Measurements from ENCODE around the gene ERN1.
A peak's percentile ranks its signal among the peaks of the same experiment; 100 is the strongest.
"Not testable (repeated sequence)": the region's sequence is repeated elsewhere in the genome, so short reads cannot be mapped to it uniquely, and the experiment has no call there.

Gene ERN1

DNA sequence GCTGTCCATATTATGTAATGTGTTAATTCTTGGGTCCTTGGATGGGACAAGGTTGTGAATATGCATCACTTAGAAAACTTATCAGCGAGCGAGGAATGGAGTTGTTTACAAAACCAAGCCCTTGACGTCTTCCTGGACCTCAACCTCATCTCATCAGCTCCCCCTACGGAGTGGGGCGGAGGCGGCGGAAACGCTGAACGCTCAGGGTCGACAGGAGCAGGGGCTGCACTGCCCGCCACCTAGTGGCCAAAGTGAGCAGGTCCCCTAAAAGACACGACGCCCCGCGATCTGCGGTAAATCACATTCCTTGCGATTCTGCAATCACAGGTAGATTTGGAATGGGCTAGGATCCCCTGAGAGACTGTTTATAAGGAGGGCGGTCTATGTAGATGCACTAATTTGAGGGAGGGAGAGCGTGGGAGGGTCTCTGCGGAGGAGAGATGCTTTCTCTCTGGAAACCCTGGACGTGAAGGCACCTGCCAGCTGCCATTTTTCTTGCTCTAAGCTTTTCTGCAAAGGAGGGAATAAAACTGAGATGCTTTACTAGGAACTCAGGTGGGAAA is 104.1 kb downstream of the ERN1 start:
- DNase-seq (ENCODE audit: insufficient read length) (peak; percentile 58), FAIRE-seq (peak; percentile 75)
- TF ChIP-seq POLR2A (IDR thresholded peaks at IDR 0.05; ENCODE audit: low read depth, low read length) (no peak), TAF1 (IDR thresholded peaks at IDR 0.05; ENCODE audit: borderline replicate concordance, low read depth, low read length) (no peak), POLR2AphosphoS5 (IDR thresholded peaks at IDR 0.05; ENCODE audit: low read depth, low read length) (no peak)

DNA sequence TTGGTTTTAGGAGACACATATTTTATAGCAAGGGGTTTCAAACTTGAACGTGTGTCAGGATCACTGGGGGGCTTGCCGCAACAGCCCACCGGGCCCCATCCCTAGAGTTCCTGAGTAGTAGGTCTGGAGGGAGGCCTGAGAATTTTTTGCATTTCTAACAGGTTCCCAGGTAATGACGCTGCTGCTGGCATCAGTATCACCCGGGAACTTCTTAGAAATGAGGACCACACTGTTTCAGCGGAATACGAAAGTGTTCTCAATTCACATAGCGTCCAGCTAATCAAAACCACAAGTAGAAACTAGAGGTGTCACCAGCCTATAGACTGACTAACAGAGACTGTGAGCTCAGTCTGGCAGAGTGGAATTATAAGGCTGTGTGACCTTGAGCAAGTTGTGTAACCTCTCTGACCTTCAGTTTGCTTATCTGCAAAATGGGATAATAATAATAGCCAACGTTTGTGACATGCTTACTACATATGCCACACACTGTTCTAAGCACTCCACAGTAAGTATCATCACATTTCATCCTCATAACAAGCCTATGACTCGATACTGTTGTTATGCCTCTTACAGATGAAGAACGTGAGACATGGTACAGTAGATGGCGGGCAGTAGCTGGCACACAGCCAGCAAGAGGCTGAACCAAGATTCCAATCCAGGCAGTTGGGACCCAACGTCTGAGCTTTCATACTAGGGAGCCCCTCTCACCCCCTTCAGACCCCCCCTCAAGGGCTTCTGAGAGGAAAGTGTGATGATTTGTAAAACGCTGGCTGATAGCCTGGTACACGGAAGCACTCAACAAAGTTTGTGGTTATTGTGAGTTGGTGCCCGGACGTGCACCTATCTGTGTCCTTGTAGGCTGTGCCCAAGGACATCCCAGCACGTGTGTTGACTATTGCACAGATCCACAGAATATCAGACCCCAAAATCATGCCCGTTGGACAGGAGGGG is 104.9 kb downstream of the ERN1 start:
- FAIRE-seq (no peak), DNase-seq (ENCODE audit: insufficient read length) (no peak)
- no peak for TF ChIP-seq TAF1 (IDR thresholded peaks at IDR 0.05; ENCODE audit: borderline replicate concordance, low read depth, low read length)
- no peak for TF ChIP-seq POLR2A (IDR thresholded peaks at IDR 0.05; ENCODE audit: low read depth, low read length)
- no peak for TF ChIP-seq POLR2AphosphoS5 (IDR thresholded peaks at IDR 0.05; ENCODE audit: low read depth, low read length)

GRCh38 chr17:64024215-64024654 is 105.7 kb downstream of the ERN1 start:
- no peak for TF ChIP-seq POLR2A (IDR thresholded peaks at IDR 0.05; ENCODE audit: low read depth, low read length)
- TF ChIP-seq POLR2AphosphoS5 (IDR thresholded peaks at IDR 0.05; ENCODE audit: low read depth, low read length) = no peak
- TF ChIP-seq TAF1 (IDR thresholded peaks at IDR 0.05; ENCODE audit: borderline replicate concordance, low read depth, low read length) = no peak
- no peak for FAIRE-seq
- DNase-seq (ENCODE audit: insufficient read length) = no peak

GRCh38 chr17:64022611-64023063 is 107.3 kb downstream of the ERN1 start:
- FAIRE-seq (no peak), DNase-seq (ENCODE audit: insufficient read length) (no peak)
- no peak for TF ChIP-seq POLR2AphosphoS5 (IDR thresholded peaks at IDR 0.05; ENCODE audit: low read depth, low read length)
- no peak for TF ChIP-seq TAF1 (IDR thresholded peaks at IDR 0.05; ENCODE audit: borderline replicate concordance, low read depth, low read length)
- TF ChIP-seq POLR2A (IDR thresholded peaks at IDR 0.05; ENCODE audit: low read depth, low read length) = no peak

- no peak for DNase-seq (ENCODE audit: insufficient read length)
- TF ChIP-seq TAF1 (IDR thresholded peaks at IDR 0.05; ENCODE audit: borderline replicate concordance, low read depth, low read length) (0 out of 2 replicates have a peak, but pooled peaks have one; percentile 56), POLR2AphosphoS5 (IDR thresholded peaks at IDR 0.05; ENCODE audit: low read depth, low read length) (peak; percentile 88), POLR2A (IDR thresholded peaks at IDR 0.05; ENCODE audit: low read depth, low read length) (peak; percentile 89)
- FAIRE-seq = peak; percentile 89
Measured at GRCh38 chr17:64020056-64020766, 109.7 kb downstream of the ERN1 start, which contains the start of gene ICAM2. TSS of gene ICAM2 (minus strand) at chr17:64020633. CDS start at chr17:64006691, 13,942 bp downstream.

DNA sequence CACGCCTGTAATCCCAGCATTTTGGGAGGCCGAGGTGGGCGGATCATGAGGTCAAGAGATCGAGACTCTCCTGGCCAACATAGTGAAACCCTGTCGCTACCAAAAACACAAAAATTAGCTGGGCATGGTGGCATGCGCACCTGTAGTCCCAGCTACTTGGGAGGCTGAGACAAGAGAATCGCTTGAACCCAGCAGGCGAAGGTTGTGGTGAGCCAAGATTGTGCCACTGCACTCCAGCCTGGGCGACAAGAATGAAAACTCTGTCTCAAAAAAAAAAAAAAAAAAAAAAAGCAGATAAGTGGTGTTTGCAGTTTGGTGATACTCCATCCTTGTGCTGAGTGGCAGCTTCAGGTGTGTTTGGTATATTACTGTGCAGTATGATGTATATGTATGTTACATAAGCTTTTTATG is 110.4 kb downstream of the ERN1 start:
- DNase-seq (ENCODE audit: insufficient read length) = not testable (repeated sequence)

GRCh38 chr17:64017381-64017980 is 112.5 kb downstream of the ERN1 start:
- no peak for FAIRE-seq
- TF ChIP-seq POLR2A (IDR thresholded peaks at IDR 0.05; ENCODE audit: low read depth, low read length) (no peak), TAF1 (IDR thresholded peaks at IDR 0.05; ENCODE audit: borderline replicate concordance, low read depth, low read length) (no peak), POLR2AphosphoS5 (IDR thresholded peaks at IDR 0.05; ENCODE audit: low read depth, low read length) (no peak)
- DNase-seq (ENCODE audit: insufficient read length) = no peak

More for the DNA sequence above, 110.4 kb downstream of the ERN1 start:
- FAIRE-seq = not testable (repeated sequence)

GRCh38 chr17:64016974-64017373 is 113.0 kb downstream of the ERN1 start:
- TF ChIP-seq POLR2AphosphoS5 (IDR thresholded peaks at IDR 0.05; ENCODE audit: low read depth, low read length) (no peak), TAF1 (IDR thresholded peaks at IDR 0.05; ENCODE audit: borderline replicate concordance, low read depth, low read length) (no peak), POLR2A (IDR thresholded peaks at IDR 0.05; ENCODE audit: low read depth, low read length) (no peak)
- FAIRE-seq = no peak
- no peak for DNase-seq (ENCODE audit: insufficient read length)

GRCh38 chr17:64016231-64016784 is 113.6 kb downstream of the ERN1 start:
- TF ChIP-seq TAF1 (IDR thresholded peaks at IDR 0.05; ENCODE audit: borderline replicate concordance, low read depth, low read length) = no peak
- no peak for TF ChIP-seq POLR2A (IDR thresholded peaks at IDR 0.05; ENCODE audit: low read depth, low read length)
- no peak for TF ChIP-seq POLR2AphosphoS5 (IDR thresholded peaks at IDR 0.05; ENCODE audit: low read depth, low read length)
- DNase-seq (ENCODE audit: insufficient read length) (no peak), FAIRE-seq (peak; percentile 92)

- FAIRE-seq (no peak), DNase-seq (ENCODE audit: insufficient read length) (no peak)
- no peak for TF ChIP-seq POLR2AphosphoS5 (IDR thresholded peaks at IDR 0.05; ENCODE audit: low read depth, low read length)
- TF ChIP-seq POLR2A (IDR thresholded peaks at IDR 0.05; ENCODE audit: low read depth, low read length) = no peak
- no peak for TF ChIP-seq TAF1 (IDR thresholded peaks at IDR 0.05; ENCODE audit: borderline replicate concordance, low read depth, low read length)
Measured at GRCh38 chr17:64015447-64015846, 114.5 kb downstream of the ERN1 start.

All from GM12892 (cell line).